HG02840 (cell line): Measurements from ENCODE around the gene MRPS10.
"Not testable (repeated sequence)": the region's sequence is repeated elsewhere in the genome, so short reads cannot be mapped to it uniquely, and the experiment has no call there.

ENCODE experiments used
- ATAC-seq: cut with Tn5 transposase; IDR thresholded peaks from one replicate; pipeline ENCODE4 v1.9.1; 2021; ENCODE audit warnings: mild to moderate bottlenecking, moderate library complexity, moderate number of reproducible peaks; ENCODE audit not compliant: unreplicated experiment, low FRiP score

The MRPS10 gene

DNA sequence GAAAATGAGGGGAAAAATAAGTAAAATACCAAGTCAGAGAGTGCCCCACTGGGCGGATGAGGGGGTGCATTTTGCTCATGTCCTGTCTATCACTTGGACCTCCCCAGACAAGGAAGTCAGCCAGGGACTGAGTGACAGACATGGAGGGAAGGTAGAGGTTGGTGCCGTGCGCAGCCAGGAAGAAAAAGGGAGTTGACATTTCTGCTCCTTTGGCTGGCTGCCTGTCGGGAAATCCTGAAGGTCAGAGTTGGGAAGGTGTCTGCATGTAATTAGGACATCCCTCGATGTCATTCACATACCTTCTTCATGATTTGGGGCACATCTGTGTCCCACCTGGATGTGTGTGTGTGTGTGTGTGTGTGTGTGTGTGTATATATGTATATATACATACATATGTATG is 35.6 kb downstream of the MRPS10 start:
- ATAC-seq, result no peak

- ATAC-seq, result no peak
Observed at GRCh38 chr6:42179945-42180313, 37.7 kb downstream of the MRPS10 start.

DNA sequence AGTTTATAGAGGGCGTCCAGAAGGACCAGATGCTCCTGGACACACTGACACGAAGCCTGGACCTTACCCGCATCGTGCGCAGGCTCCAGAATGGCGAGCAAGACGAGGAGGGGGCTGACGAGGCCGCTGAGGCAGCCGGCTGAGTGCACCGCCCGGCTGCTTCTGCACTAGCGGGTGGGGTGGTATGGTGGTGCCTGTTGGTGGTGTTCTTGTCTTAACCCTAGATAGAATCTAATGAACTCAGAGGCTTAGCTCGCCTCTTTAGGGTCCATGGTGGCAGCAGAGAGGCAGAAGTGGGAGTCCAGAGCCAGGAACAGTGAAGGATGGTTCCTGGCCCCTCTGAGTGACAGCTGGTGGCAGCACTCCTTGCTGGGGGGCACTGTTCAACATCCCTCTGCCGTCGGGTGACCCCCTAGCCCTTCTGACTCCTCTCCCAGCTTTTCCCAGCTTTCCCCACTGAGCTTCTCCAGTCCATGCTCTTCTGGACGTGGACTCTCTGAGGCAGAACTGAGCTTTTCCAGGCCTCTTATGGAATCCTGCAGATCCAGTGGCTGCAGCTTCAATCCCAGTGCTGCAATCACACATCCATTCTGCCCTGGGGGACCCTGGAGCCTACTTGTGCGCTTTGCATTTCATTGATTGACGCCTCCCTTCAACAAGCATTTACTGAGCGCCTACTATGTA is 38.3 kb downstream of the MRPS10 start:
- ATAC-seq, result no peak

DNA sequence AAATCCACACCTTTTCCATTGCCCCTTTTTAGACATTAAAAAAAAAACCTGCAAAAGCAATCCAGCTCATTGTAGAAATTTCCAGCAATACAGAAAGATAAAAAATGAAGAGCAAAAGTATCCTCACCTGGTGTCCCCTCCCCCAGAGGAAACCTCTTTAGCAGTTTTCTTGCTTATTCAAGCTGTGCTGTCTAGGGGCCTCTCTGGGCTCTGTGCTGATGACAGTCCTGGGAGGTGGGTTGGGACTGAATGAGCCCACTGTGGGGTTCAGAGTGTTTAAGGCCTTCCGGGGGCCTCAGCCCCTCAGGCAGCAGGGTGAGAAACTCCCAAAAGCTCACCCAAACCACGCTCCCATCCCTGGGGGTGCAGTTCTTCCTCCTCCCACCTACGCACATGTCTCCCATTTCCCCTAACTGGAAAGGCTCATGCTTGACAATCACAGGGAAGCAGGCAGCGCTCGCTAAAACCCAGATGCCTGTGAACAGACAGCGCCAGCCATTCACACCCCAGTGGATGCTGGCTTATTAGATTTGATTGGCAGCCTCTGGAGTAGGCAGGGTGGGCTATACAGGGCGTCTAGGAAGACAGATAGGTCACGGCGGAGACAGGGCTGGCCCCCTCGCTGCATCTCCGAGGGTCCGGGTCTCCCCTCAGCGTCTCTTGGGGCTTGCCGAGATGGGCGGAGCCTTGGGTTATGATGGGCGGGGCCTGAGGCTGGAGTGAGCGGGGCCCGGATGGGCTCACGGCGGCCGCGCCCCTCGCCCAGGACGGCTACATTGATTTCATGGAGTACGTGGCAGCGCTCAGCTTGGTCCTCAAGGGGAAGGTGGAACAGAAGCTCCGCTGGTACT is 39.9 kb downstream of the MRPS10 start:
- no peak for ATAC-seq

- ATAC-seq, result no peak
Observed at GRCh38 chr6:42176981-42177380, 40.7 kb downstream of the MRPS10 start.

- no peak for ATAC-seq
Observed at GRCh38 chr6:42175860-42176259, 41.8 kb downstream of the MRPS10 start.

DNA sequence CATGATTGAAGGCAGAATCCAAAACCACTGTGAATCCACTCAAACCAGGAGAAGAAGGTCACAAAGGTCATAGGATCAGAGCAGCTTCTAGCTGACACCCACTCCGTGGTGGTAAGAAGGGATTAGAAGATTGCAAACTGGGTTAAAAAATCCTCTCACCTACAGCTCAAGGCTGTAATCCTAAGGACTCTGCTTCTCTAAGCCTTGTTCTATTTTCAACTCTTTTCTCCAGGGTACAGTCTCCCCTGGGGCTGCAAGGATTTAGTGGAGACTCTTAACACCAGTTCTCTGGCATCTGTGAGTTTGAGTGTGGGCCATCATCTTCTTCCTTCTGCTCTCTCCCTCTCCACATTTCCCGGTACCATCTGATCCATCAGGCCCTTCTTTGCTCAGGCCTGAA is 44.6 kb downstream of the MRPS10 start, which contains the start of gene GUCA1A:
TSS of gene GUCA1A (plus strand) at position 264 of the 400 bp plus-strand sequence. CDS start 250 bp downstream, outside the sequence.
- ATAC-seq, result no peak

DNA sequence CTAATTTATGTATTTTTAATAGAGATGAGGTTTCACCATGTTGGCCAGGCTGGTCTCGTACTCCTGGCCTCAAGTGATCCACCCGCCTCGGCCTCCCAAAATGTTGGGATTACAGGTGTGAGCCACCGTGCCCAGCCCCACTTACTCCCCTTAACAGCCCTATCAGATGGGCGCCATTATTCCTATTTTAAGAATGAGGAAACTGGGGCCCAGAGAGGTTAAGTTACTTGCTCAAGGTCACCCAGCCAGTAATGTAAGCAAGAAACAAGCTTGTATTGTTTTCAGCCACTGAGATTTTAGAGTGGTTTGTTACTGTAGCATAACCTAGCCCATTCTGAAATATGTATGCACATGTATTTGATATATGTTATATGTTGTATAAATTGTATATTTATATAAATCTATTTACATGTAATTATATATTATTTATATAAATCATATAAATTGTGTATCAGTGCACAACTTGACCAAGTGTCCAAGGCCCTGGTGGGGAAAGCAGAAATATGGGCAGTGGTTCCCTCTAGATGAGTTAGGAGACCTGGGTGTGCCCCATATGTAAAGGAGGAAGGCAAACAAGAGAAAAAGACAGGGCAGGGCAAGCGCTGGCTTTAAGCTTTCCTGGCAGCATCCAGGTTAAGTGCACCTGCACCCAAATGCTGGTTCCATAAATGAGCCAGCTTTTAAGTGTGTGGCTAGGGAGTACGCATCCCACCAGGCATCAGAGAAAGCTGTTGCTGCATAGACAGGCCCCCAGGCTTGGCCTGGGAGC is 45.7 kb downstream of the MRPS10 start:
- no peak for ATAC-seq

DNA sequence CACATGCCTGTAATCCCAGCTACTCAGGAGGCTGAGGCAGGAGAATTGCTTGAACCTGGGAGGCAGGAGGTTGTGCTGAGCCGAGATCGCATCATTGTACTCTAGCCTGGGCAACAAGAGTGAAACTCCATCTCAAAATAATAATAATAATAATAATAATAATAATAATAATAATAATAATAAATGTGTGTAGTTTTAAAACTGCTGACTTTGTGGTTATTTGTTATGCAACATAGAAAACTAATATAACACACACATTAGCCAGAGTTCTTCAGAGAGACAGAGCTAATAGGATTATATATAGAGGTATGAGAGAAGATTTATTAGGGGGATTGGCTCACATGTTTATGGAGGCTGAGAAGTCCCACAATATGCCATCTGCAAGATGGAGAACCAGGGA is 47.9 kb downstream of the MRPS10 start:
- not testable (repeated sequence) for ATAC-seq

GRCh38 chr6:42168650-42169049 is 49.0 kb downstream of the MRPS10 start:
- no peak for ATAC-seq

- ATAC-seq, result no peak
Observed at GRCh38 chr6:42166444-42167141, 51.1 kb downstream of the MRPS10 start.

GRCh38 chr6:42165016-42165415 is 52.6 kb downstream of the MRPS10 start:
- ATAC-seq, result no peak

GRCh38 chr6:42163981-42164380 is 53.7 kb downstream of the MRPS10 start:
- no peak for ATAC-seq

GRCh38 chr6:42162812-42163211 is 54.8 kb downstream of the MRPS10 start:
- ATAC-seq, result no peak

GRCh38 chr6:42162384-42162783 is 55.3 kb downstream of the MRPS10 start:
- ATAC-seq, result no peak

- ATAC-seq, result no peak
Observed at GRCh38 chr6:42159431-42160024, 58.1 kb downstream of the MRPS10 start.

DNA sequence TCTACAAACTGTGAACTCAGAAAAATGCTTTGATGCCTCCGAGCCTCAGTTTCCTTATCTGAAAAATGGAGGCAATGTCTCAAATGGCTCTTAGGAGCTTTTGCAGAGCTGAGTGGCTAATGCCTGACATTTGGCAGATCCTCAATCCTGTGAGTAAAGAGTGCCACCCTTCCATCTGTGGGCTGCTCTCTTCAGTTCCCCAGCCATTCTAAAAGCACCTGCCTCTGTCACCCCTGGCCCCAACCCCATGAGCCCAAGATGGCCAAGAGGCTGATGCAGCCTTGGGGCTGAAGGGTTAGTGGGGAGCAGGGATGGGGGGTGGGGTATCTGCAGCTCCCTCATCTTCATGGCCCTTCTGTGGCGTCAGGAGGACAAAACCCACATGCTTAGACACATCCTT is 59.0 kb downstream of the MRPS10 start:
- ATAC-seq, result no peak

DNA sequence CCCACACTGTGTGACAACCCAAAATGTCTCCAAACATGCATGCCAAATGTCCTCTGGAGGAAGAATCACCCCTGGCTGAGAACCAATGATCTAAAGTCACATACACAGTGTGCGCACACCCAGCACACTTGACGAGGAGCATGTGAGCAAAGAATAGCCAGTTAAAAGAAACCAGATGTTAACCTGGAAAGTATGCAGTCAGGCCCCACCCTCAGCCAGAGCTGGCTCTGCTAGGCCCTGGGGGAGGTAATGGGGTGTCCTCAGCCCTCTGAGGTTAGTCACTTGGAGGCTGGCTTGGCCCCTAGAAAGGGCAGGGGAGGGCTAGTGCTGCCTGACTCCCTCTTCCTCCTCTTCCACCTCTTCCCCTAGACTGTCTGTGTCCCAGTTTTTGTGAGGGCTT is 59.6 kb downstream of the MRPS10 start:
- ATAC-seq, result no peak
